Smooth muscle cell (in vitro differentiated cells): ENCODE results near the gene PCK1. TPM values are rescaled to one million over a fixed set of nuclear protein-coding genes. Genes with fewer than 3 reads are reported as not detected.

Experiments used
- DNase-seq: peaks from one replicate; lab custom pipeline; 2025; ENCODE audit not compliant: unreplicated experiment; lab: John Stamatoyannopoulos, UW
- H2AFZ ChIP-seq: fragments of 200-600 bp; sonication (generic); 2 replicates; pipeline ENCODE4 v1.6.0; 2016; ENCODE audit warnings: antibody characterized with exemption, low read depth, mild to moderate bottlenecking
- H3F3A ChIP-seq: fragments of 200-600 bp; sonication (generic); 2 replicates; pipeline ENCODE4 v1.6.0; 2017; ENCODE audit warnings: antibody characterized with exemption, low read depth
- H3K27ac ChIP-seq: fragments of 200-600 bp; sonication (generic); 2 replicates; pipeline ENCODE4 v1.5.1; 2016; ENCODE audit warnings: low read depth, mild to moderate bottlenecking
- H3K27me3 ChIP-seq: fragments of 200-600 bp; sonication (generic); 2 replicates; pipeline ENCODE4 v1.6.1; 2016; ENCODE audit warnings: low read depth, mild to moderate bottlenecking
- H3K36me3 ChIP-seq: fragments of 200-600 bp; sonication (generic); 2 replicates; pipeline ENCODE4 v1.5.1; 2016; ENCODE audit warnings: low read depth
- H3K4me1 ChIP-seq: fragments of 200-600 bp; sonication (generic); 2 replicates; pipeline ENCODE4 v1.5.1; 2016; ENCODE audit warnings: low read depth
- H3K4me2 ChIP-seq: fragments of 200-600 bp; sonication (generic); 2 replicates; pipeline ENCODE4 v1.6.0; 2016; ENCODE audit warnings: mild to moderate bottlenecking
- H3K4me3 ChIP-seq: fragments of 200-600 bp; sonication (generic); 2 replicates; pipeline ENCODE4 v1.5.1; 2016; ENCODE audit warnings: mild to moderate bottlenecking
- H3K79me2 ChIP-seq: fragments of 200-600 bp; sonication (generic); 2 replicates; pipeline ENCODE4 v1.6.0; 2016; ENCODE audit warnings: low read depth, mild to moderate bottlenecking
- H3K9ac ChIP-seq: fragments of 200-600 bp; sonication (generic); 2 replicates; pipeline ENCODE4 v1.6.0; 2016; ENCODE audit warnings: low read depth
- H3K9me3 ChIP-seq: fragments of 200-600 bp; sonication (generic); replicated peaks from 2 replicates; pipeline ENCODE4 v1.5.1; 2016; ENCODE audit warnings: low read depth
- H4K20me1 ChIP-seq: fragments of 200-600 bp; sonication (generic); 2 replicates; pipeline ENCODE4 v1.6.0; 2016; ENCODE audit warnings: low read depth
- WGBS: methylation state at CpG from one replicate; pipeline ENCODE4 v1.1.7; 2016; ENCODE audit warnings: low lambda C conversion rate; 5-methylcytosine and 5-hydroxymethylcytosine counted together
- polyA plus RNA-seq: library from polyadenylated mRNA; unstranded; fragments of >200 nt; fragmentation: Nextera tagmentation; extraction: Ambion mirVana; gene quantifications from 2 replicates; pipeline ENCODE4 v1.2.1, GENCODE V29; 2016
- total RNA-seq: library from RNA; depleted of rRNA; stranded (reverse); fragments of >200 nt; gene quantifications from 2 replicates; pipeline ENCODE4 v1.2.3, GENCODE V29; 2014
- TF ChIP-seq, protein P1 (sequence below): fragments of 200-600 bp; sonication (generic); IDR thresholded peaks from 2 replicates; pipeline ENCODE4 v1.5.1; 2017; ENCODE audit warnings: borderline replicate concordance, mild to moderate bottlenecking, antibody characterized with exemption; ENCODE audit not compliant: insufficient read depth, poor library complexity, severe bottlenecking

PCK1 gene
- total and polyA plus RNA-seq, 2 experiments from 2014 or later, result not detected

- TF ChIP-seq, protein P1, sequence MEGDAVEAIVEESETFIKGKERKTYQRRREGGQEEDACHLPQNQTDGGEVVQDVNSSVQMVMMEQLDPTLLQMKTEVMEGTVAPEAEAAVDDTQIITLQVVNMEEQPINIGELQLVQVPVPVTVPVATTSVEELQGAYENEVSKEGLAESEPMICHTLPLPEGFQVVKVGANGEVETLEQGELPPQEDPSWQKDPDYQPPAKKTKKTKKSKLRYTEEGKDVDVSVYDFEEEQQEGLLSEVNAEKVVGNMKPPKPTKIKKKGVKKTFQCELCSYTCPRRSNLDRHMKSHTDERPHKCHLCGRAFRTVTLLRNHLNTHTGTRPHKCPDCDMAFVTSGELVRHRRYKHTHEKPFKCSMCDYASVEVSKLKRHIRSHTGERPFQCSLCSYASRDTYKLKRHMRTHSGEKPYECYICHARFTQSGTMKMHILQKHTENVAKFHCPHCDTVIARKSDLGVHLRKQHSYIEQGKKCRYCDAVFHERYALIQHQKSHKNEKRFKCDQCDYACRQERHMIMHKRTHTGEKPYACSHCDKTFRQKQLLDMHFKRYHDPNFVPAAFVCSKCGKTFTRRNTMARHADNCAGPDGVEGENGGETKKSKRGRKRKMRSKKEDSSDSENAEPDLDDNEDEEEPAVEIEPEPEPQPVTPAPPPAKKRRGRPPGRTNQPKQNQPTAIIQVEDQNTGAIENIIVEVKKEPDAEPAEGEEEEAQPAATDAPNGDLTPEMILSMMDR, result peak; percentile 72
- Histone ChIP-seq H3K4me2 (no peak overlapping the region), H3K36me3 (no peaks in the 10 kb centered on the region), H3K27ac (no peak overlapping the region), H3K79me2 (no peaks in the 10 kb centered on the region), H2AFZ (no peak overlapping the region), H3K27me3 (no peaks in the 10 kb centered on the region), H3K4me1 (no peaks in the 10 kb centered on the region), H3K9ac (no peak overlapping the region), H4K20me1 (no peaks in the 10 kb centered on the region), H3K4me3 (no peak overlapping the region), H3K9me3 (no peaks in the 10 kb centered on the region), H3F3A (no peaks in the 10 kb centered on the region)
- WGBS, result 41% methylated on average over 27 of the region's 27 CpGs
- DNase-seq, result peak; percentile 8
These were observed 33.4 kb downstream of the PCK1 start for GRCh38 chr20:57594092-57594951.

- Histone ChIP-seq H3K9ac (no peak overlapping the region), H3K36me3 (no peaks in the 10 kb centered on the region), H3K4me3 (no peak overlapping the region), H3K9me3 (no peaks in the 10 kb centered on the region), H3K27me3 (no peaks in the 10 kb centered on the region), H3F3A (no peaks in the 10 kb centered on the region), H3K27ac (no peak overlapping the region), H2AFZ (no peak overlapping the region), H3K4me2 (no peak overlapping the region), H3K79me2 (no peaks in the 10 kb centered on the region), H4K20me1 (no peaks in the 10 kb centered on the region), H3K4me1 (no peaks in the 10 kb centered on the region)
- no peak for DNase-seq
- TF ChIP-seq, protein P1, result no peak
- WGBS, result 94% methylated on average over 25 of the region's 25 CpGs
These were observed 34.4 kb downstream of the PCK1 start for GRCh38 chr20:57595041-57596030.

GRCh38 chr20:57596358-57596757 is 35.4 kb downstream of the PCK1 start:
- Histone ChIP-seq H3K36me3 (no peaks in the 10 kb centered on the region), H3K4me3 (no peak overlapping the region), H4K20me1 (no peaks in the 10 kb centered on the region), H3K9me3 (no peaks in the 10 kb centered on the region), H3K4me1 (no peaks in the 10 kb centered on the region), H2AFZ (no peak overlapping the region), H3K79me2 (no peaks in the 10 kb centered on the region), H3K4me2 (no peak overlapping the region), H3F3A (no peaks in the 10 kb centered on the region), H3K9ac (no peak overlapping the region), H3K27me3 (no peaks in the 10 kb centered on the region), H3K27ac (no peak overlapping the region)
- DNase-seq, result no peak
- TF ChIP-seq, protein P1, result no peak
- 83% methylated on average over 11 of the region's 11 CpGs for WGBS
